CD4-positive, alpha-beta memory T cell (primary cell): ENCODE measurements around the gene TSHZ2. TPM values are rescaled to one million over a fixed set of nuclear protein-coding genes. Genes with fewer than 3 reads are reported as not detected.

Experiments
- CTCF ChIA-PET: fragments of 350-600 bp; sonication (Branson Sonifier 250); formaldehyde crosslinking; loops from one replicate; lab custom pipeline; 2021; ENCODE audit warnings: inconsistent platforms; ENCODE audit not compliant: partially characterized antibody; lab: Charles Lee
- POLR2A ChIA-PET: fragments of 350-600 bp; sonication (Branson Sonifier 250); formaldehyde crosslinking; loops from one replicate; lab custom pipeline; 2021; ENCODE audit not compliant: partially characterized antibody; lab: Charles Lee
- DNase-seq, 5 donors: peaks; one replicate each; pipeline versions ENCODE4 v3.0.0 to v3.0.0-alpha.2; 2020 to 2022; ENCODE audit warnings: mixed read lengths in 1 of 5
- H3K27ac ChIP-seq: one replicate; pipeline ENCODE4 v1.7.0; 2013; ENCODE audit warnings: low read depth, low read length
- H3K27me3 ChIP-seq: 2 replicates; pipeline ENCODE4 v1.7.0; 2013; ENCODE audit warnings: mild to moderate bottlenecking, low read length, moderate library complexity; ENCODE audit not compliant: insufficient read depth
- H3K36me3 ChIP-seq: 2 replicates; pipeline ENCODE4 v1.7.0; 2013; ENCODE audit warnings: mild to moderate bottlenecking, low read length, moderate library complexity; ENCODE audit not compliant: insufficient read depth
- H3K4me1 ChIP-seq: 2 replicates; pipeline ENCODE4 v1.7.0; 2013; ENCODE audit warnings: mild to moderate bottlenecking, low read length, moderate library complexity; ENCODE audit not compliant: insufficient read depth
- H3K4me3 ChIP-seq, 2 donors: one replicate each; pipeline ENCODE4 v1.7.0; 2013; ENCODE audit warnings: low read length in 2 of 2, mild to moderate bottlenecking in 1 of 2
- H3K9me3 ChIP-seq, 2 donors: one replicate each; pipeline ENCODE4 v1.7.0; 2013; ENCODE audit warnings: low read length in 2 of 2, control low read depth in 1 of 2; ENCODE audit not compliant: control insufficient read depth in 1 of 2
- H3K27ac Mint-ChIP-seq, 7 donors: one replicate each; pipeline ENCODE4 v1.8.0; 2020 to 2021; ENCODE audit warnings: mixed read lengths in 7 of 7, mild to moderate bottlenecking in 6 of 7, inconsistent platforms in 3 of 7, moderate library complexity in 3 of 7
- H3K27me3 Mint-ChIP-seq, 2 donors: one replicate each; pipeline ENCODE4 v1.8.0; 2020 to 2021; ENCODE audit warnings: mixed read lengths in 2 of 2
- H3K36me3 Mint-ChIP-seq, 2 donors: one replicate each; pipeline ENCODE4 v1.8.0; 2020 to 2021; ENCODE audit warnings: mixed read lengths in 2 of 2, inconsistent platforms in 1 of 2, mild to moderate bottlenecking in 1 of 2
- H3K4me1 Mint-ChIP-seq, 4 donors: one replicate each; pipeline ENCODE4 v1.8.0; 2020 to 2021; ENCODE audit warnings: mixed read lengths in 4 of 4, mild to moderate bottlenecking in 1 of 4
- H3K4me3 Mint-ChIP-seq, 8 donors: one replicate each; pipeline ENCODE4 v1.8.0; 2020 to 2021; ENCODE audit warnings: mixed read lengths in 8 of 8, mild to moderate bottlenecking in 7 of 8, moderate library complexity in 6 of 8, inconsistent platforms in 3 of 8
- H3K9me3 Mint-ChIP-seq, 8 donors: one replicate each; pipeline ENCODE4 v1.8.0; 2020 to 2021; ENCODE audit warnings: mixed read lengths in 8 of 8, mild to moderate bottlenecking in 5 of 8, inconsistent platforms in 3 of 8, moderate library complexity in 1 of 8
- intact Hi-C: fragments of 100-400 bp; cut with micrococcal nuclease; formaldehyde crosslinking; loops from one replicate; pipeline ENCODE4 v1.15.1; 2023
- polyA plus RNA-seq, 2 donors: library from polyadenylated mRNA; unstranded; fragments of 300-500 nt; fragmentation: Illumina TruSeq; gene quantifications; one replicate each; pipeline ENCODE4 v1.2.3, GENCODE V29; 2021
- total RNA-seq, 2 experiments: library from RNA; stranded (reverse); gene quantifications; one replicate each; pipeline ENCODE4 v1.2.3, GENCODE V29; 2021

TSHZ2 gene
- total and polyA plus RNA-seq, 4 experiments from 2014 or later = 2.3 to 31.8 (median 17.1) TPM

- Mint-ChIP-seq H3K36me3 (peaks cover 0 to 1% of the 10 kb centered on the region in 2 donors), H3K4me3 (no peak overlapping the region), H3K27me3 (peaks cover 3 to 9% of the 10 kb centered on the region in 2 donors), H3K4me1 (peaks cover 0 to 1% (median 0%) of the 10 kb centered on the region in 4 donors), H3K27ac (no peak overlapping the region), H3K9me3 (peaks cover 0 to 2% (median 0%) of the 10 kb centered on the region in 8 donors)
- H3K4me3 ChIP-seq = no peak overlapping the region
- H3K36me3 ChIP-seq = no peaks in the 10 kb centered on the region
- CTCF ChIA-PET = interaction anchor here (1.3 kb wide), 1 partner anchor 951 kb away, joined by 3 read pairs; no protein-coding TSS in a partner anchor
- intact Hi-C loops = no loop called here
- H3K4me1 ChIP-seq = no peaks in the 10 kb centered on the region
- H3K27ac ChIP-seq = no peak overlapping the region
- H3K9me3 ChIP-seq = no peaks in the 10 kb centered on the region
- no peak for DNase-seq
- no peaks in the 10 kb centered on the region for H3K27me3 ChIP-seq
- POLR2A ChIA-PET = no interaction called here
Measured at GRCh38 chr20:53263554-53264438, 291.6 kb downstream of the TSHZ2 start.

- no peaks in the 10 kb centered on the region for H3K9me3 ChIP-seq
- POLR2A ChIA-PET = no interaction called here
- H3K9me3 Mint-ChIP-seq = peaks cover 0 to 2% (median 0%) of the 10 kb centered on the region in 8 donors
- peaks cover 0 to 1% (median 0%) of the 10 kb centered on the region in 4 donors for H3K4me1 Mint-ChIP-seq
- H3K36me3 ChIP-seq = no peaks in the 10 kb centered on the region
- CTCF ChIA-PET = no interaction called here
- H3K36me3 Mint-ChIP-seq = peaks cover 1 to 3% of the 10 kb centered on the region in 2 donors
- intact Hi-C loops = no loop called here
- no peak overlapping the region for H3K27ac Mint-ChIP-seq
- H3K4me3 Mint-ChIP-seq = no peak overlapping the region
- H3K27ac ChIP-seq = no peak overlapping the region
- DNase-seq = no peak
- H3K4me3 ChIP-seq = no peak overlapping the region
- no peaks in the 10 kb centered on the region for H3K27me3 ChIP-seq
- H3K4me1 ChIP-seq = no peaks in the 10 kb centered on the region
- peaks cover 3 to 9% of the 10 kb centered on the region in 2 donors for H3K27me3 Mint-ChIP-seq
Measured at GRCh38 chr20:53264604-53265003, 292.4 kb downstream of the TSHZ2 start.

DNA sequence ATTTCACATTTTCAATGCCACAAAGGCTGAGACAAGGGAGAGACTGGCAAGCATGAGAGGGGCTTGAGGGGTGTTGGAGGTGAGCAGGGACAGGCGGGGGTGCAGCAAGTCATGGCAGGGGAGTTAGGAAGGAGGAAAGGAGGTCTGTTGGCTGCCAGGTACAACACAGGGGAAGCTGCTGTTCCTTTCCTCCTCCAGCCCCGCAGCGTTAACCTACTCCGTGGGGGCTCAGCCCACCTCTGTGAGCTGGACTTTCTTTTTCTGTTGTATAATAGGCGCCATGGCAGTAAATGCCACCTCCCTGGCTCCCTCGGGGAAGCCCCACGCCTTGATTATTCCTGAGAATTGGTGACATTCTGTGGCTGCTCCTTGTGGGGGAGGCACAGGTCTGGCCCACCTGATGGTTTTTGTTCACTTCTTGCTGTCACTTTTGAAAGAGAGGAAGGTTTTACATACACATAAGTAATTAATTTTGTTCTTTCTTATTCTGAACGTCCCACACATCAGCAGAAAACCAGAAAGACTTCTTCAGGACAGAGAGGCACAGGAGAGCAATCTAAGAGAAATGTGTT is 293.2 kb downstream of the TSHZ2 start:
- Histone ChIP-seq H3K36me3 (no peaks in the 10 kb centered on the region), H3K27me3 (no peaks in the 10 kb centered on the region), H3K27ac (no peak overlapping the region), H3K4me3 (no peak overlapping the region), H3K9me3 (no peaks in the 10 kb centered on the region), H3K4me1 (no peaks in the 10 kb centered on the region)
- no peak for DNase-seq
- POLR2A ChIA-PET = no interaction called here
- intact Hi-C loops = no loop called here
- no peak overlapping the region for H3K27ac Mint-ChIP-seq
- H3K27me3 Mint-ChIP-seq = peaks cover 1 to 9% of the 10 kb centered on the region in 2 donors
- CTCF ChIA-PET = interaction anchor here (1.0 kb wide), 1 partner anchor 12 kb away, joined by 3 read pairs; no protein-coding TSS in a partner anchor
- H3K9me3 Mint-ChIP-seq = peaks cover 0 to 2% (median 0%) of the 10 kb centered on the region in 8 donors
- peaks cover 1 to 3% of the 10 kb centered on the region in 2 donors for H3K36me3 Mint-ChIP-seq
- peaks cover 0 to 1% (median 0%) of the 10 kb centered on the region in 4 donors for H3K4me1 Mint-ChIP-seq
- H3K4me3 Mint-ChIP-seq = no peak overlapping the region

DNA sequence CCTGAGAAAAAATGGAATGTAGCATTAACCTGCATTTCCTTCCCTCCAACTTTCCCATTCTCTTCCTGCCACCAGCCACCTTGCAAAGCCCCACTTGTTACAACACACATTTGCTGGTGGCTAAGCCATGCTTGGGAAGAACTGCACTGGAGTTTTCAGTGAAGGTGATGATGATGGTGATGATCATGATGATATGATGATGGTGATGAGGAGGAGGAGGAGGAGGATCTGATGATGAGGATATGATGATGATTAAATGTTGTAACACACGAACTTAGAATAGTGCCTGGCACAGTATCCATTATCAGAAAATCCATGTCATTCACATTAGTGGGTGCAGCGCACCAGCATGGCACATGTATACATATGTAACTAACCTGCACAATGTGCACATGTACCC is 297.2 kb downstream of the TSHZ2 start:
- no peak overlapping the region for H3K4me3 Mint-ChIP-seq
- H3K27me3 Mint-ChIP-seq = peaks cover 1 to 2% of the 10 kb centered on the region in 2 donors
- Histone ChIP-seq H3K9me3 (no peaks in the 10 kb centered on the region), H3K27ac (no peak overlapping the region), H3K27me3 (no peaks in the 10 kb centered on the region), H3K36me3 (no peaks in the 10 kb centered on the region), H3K4me1 (no peaks in the 10 kb centered on the region), H3K4me3 (no peak overlapping the region)
- intact Hi-C loops = no loop called here
- no peak for DNase-seq
- peaks cover 0 to 3% (median under 1%) of the 10 kb centered on the region in 4 donors for H3K4me1 Mint-ChIP-seq
- H3K36me3 Mint-ChIP-seq = peaks cover 0 to 7% of the 10 kb centered on the region in 2 donors
- no peak overlapping the region for H3K27ac Mint-ChIP-seq
- ChIA-PET POLR2A (no interaction called here), CTCF (no interaction called here)
- peaks cover 0 to 2% (median 0%) of the 10 kb centered on the region in 8 donors for H3K9me3 Mint-ChIP-seq

- no peak for DNase-seq
- no peak overlapping the region for H3K4me3 ChIP-seq
- H3K36me3 ChIP-seq = no peaks in the 10 kb centered on the region
- H3K4me1 ChIP-seq = no peaks in the 10 kb centered on the region
- intact Hi-C loops = no loop called here
- Mint-ChIP-seq H3K27me3 (no peaks in the 10 kb centered on the region), H3K36me3 (peaks cover 0 to 7% of the 10 kb centered on the region in 2 donors), H3K4me1 (peaks cover 0 to 3% (median under 1%) of the 10 kb centered on the region in 4 donors), H3K9me3 (no peaks in the 10 kb centered on the region), H3K27ac (peak overlapping the region in 1 of 7 donors; percentile 57), H3K4me3 (no peak overlapping the region)
- ChIA-PET CTCF (no interaction called here), POLR2A (no interaction called here)
- no peaks in the 10 kb centered on the region for H3K27me3 ChIP-seq
- no peaks in the 10 kb centered on the region for H3K9me3 ChIP-seq
- no peak overlapping the region for H3K27ac ChIP-seq
Measured at GRCh38 chr20:53270792-53271375, 298.7 kb downstream of the TSHZ2 start.

DNA sequence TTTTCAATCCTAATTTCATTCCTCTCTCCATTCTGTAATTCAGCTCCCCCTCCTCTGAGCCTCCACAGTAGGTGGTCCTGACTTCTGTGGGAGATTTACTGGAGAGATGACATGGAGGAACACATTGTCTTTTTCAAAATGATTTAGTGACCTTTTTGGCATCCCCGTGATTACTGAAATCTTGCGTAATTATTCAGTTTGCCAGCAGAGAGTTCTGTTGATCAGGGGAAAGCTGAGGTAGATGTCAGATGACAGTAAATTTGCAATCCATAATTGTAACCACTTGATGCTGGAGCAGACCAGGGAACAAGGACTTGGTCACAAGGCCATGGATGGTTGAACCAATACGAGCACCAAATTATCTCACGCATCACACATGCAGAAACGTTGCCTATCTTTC is 302.2 kb downstream of the TSHZ2 start:
- Mint-ChIP-seq H3K4me1 (peaks cover 0 to 5% (median 0%) of the 10 kb centered on the region in 4 donors), H3K4me3 (no peak overlapping the region), H3K9me3 (no peaks in the 10 kb centered on the region)

DNA sequence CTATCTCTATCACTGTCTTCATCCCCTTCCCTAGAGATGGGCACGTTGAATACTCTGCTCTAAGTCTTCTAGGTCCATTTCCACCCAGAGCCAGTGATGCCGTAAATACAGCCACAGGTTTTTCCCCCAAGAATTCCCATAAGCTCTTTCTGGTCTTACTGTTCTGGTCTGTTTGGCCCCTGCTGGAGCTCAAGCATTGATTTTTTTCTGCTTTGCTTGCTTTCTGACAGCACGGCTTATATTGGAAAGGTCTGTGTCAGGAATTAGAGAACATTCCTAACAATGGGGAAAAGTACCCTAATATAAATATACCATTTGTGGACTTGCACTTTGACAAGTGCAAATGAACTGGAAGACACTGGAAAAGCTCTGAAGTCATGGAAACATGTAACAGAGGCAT is 302.6 kb downstream of the TSHZ2 start:
- no peak overlapping the region for H3K4me3 Mint-ChIP-seq
- no peaks in the 10 kb centered on the region for H3K4me1 ChIP-seq
- ChIA-PET CTCF (no interaction called here), POLR2A (no interaction called here)
- no peaks in the 10 kb centered on the region for H3K9me3 ChIP-seq
- no peaks in the 10 kb centered on the region for H3K27me3 ChIP-seq
- no peak overlapping the region for H3K4me3 ChIP-seq
- H3K27me3 Mint-ChIP-seq = no peaks in the 10 kb centered on the region
- no peaks in the 10 kb centered on the region for H3K36me3 ChIP-seq
- no peak overlapping the region for H3K27ac ChIP-seq
- H3K9me3 Mint-ChIP-seq = no peaks in the 10 kb centered on the region
- no peak for DNase-seq
- H3K36me3 Mint-ChIP-seq = peaks cover 0 to 4% of the 10 kb centered on the region in 2 donors
- H3K4me1 Mint-ChIP-seq = peaks cover 0 to 5% (median 0%) of the 10 kb centered on the region in 4 donors
- intact Hi-C loops = no loop called here
- no peak overlapping the region for H3K27ac Mint-ChIP-seq

More for the DNA sequence above, 302.2 kb downstream of the TSHZ2 start:
- intact Hi-C loops = no loop called here
- H3K4me3 ChIP-seq = no peak overlapping the region
- H3K36me3 Mint-ChIP-seq = peaks cover 0 to 6% of the 10 kb centered on the region in 2 donors
- no peaks in the 10 kb centered on the region for H3K4me1 ChIP-seq
- no peaks in the 10 kb centered on the region for H3K27me3 ChIP-seq
- DNase-seq = no peak
- no peaks in the 10 kb centered on the region for H3K36me3 ChIP-seq
- H3K27me3 Mint-ChIP-seq = no peaks in the 10 kb centered on the region
- H3K9me3 ChIP-seq = no peaks in the 10 kb centered on the region
- ChIA-PET POLR2A (no interaction called here), CTCF (no interaction called here)
- no peak overlapping the region for H3K27ac ChIP-seq
- no peak overlapping the region for H3K27ac Mint-ChIP-seq
